Osteoblast (primary cell): ENCODE data around the gene GRIK4. TPM values are rescaled to one million over a fixed set of nuclear protein-coding genes. Genes with fewer than 3 reads are reported as not detected.

Source experiments
- DNase-seq: peaks from one replicate; pipeline ENCODE4 v3.0.0; 2011; ENCODE audit warnings: low spot score, mixed read lengths; ENCODE audit not compliant: insufficient read length; ENCODE audit errors: missing footprints
- H2AFZ ChIP-seq: 2 replicates; pipeline ENCODE4 v1.6.0; 2011; ENCODE audit warnings: mild to moderate bottlenecking, low read length
- H3K27ac ChIP-seq: 2 replicates; pipeline ENCODE4 v1.5.1; 2011; ENCODE audit warnings: mild to moderate bottlenecking, low read depth, low read length, moderate library complexity
- H3K27me3 ChIP-seq: 2 replicates; pipeline ENCODE4 v1.6.0; 2012; ENCODE audit warnings: mild to moderate bottlenecking, control low read depth, inconsistent platforms, low read length, moderate library complexity; ENCODE audit not compliant: insufficient read depth
- H3K36me3 ChIP-seq: 2 replicates; pipeline ENCODE4 v1.5.1; 2011; ENCODE audit warnings: mild to moderate bottlenecking, low read length, control low read depth, moderate library complexity; ENCODE audit not compliant: insufficient read depth
- H3K4me1 ChIP-seq: 2 replicates; pipeline ENCODE4 v1.5.1; 2011; ENCODE audit warnings: mild to moderate bottlenecking, low read length, control low read depth, moderate library complexity; ENCODE audit not compliant: insufficient read depth
- H3K4me2 ChIP-seq: 2 replicates; pipeline ENCODE4 v1.6.0; 2011; ENCODE audit warnings: mild to moderate bottlenecking, low read length; ENCODE audit not compliant: insufficient read depth
- H3K4me3 ChIP-seq: fragments of 200-600 bp; sonication (generic); 3 replicates; pipeline ENCODE4 v1.5.1; 2012; ENCODE audit warnings: mild to moderate bottlenecking, low read length, inconsistent platforms; ENCODE audit not compliant: insufficient read depth
- H3K79me2 ChIP-seq: 2 replicates; pipeline ENCODE4 v1.6.0; 2012; ENCODE audit warnings: mild to moderate bottlenecking, low read length, control low read depth, inconsistent platforms; ENCODE audit not compliant: insufficient read depth
- H3K9me3 ChIP-seq: 2 replicates; pipeline ENCODE4 v1.5.1; 2011; ENCODE audit warnings: low read depth, low read length, control low read depth
- H4K20me1 ChIP-seq: 2 replicates; pipeline ENCODE4 v1.6.0; 2012; ENCODE audit warnings: mild to moderate bottlenecking, low read length, control low read depth; ENCODE audit not compliant: insufficient read depth
- CTCF ChIP-seq: IDR thresholded peaks from 2 replicates; pipeline ENCODE4 v1.5.1; 2011; ENCODE audit warnings: mild to moderate bottlenecking, low read depth, low read length, moderate library complexity; ENCODE audit errors: extremely low read depth
- total RNA-seq: library from RNA; depleted of rRNA; stranded (reverse); fragments of >200 nt; gene quantifications from 2 replicates; pipeline ENCODE4 v1.2.3, GENCODE V29; 2012

GRIK4 gene
- total RNA-seq, 1 donor = under 0.01 TPM

- Histone ChIP-seq H3K4me2 (no peak overlapping the region), H3K9me3 (no peaks in the 10 kb centered on the region), H3K27me3 (no peaks in the 10 kb centered on the region), H3K27ac (no peak overlapping the region), H2AFZ (no peak overlapping the region), H4K20me1 (no peaks in the 10 kb centered on the region), H3K4me3 (no peak overlapping the region), H3K4me1 (no peaks in the 10 kb centered on the region), H3K79me2 (no peaks in the 10 kb centered on the region), H3K36me3 (no peaks in the 10 kb centered on the region)
- no peak for TF ChIP-seq CTCF
- DNase-seq = no peak
Observed at GRCh38 chr11:120867988-120868387, 356.4 kb downstream of the GRIK4 start.

- no peak overlapping the region for H3K4me2 ChIP-seq
- H3K27me3 ChIP-seq = no peaks in the 10 kb centered on the region
- no peaks in the 10 kb centered on the region for H3K4me1 ChIP-seq
- no peaks in the 10 kb centered on the region for H4K20me1 ChIP-seq
- no peak for TF ChIP-seq CTCF
- no peak overlapping the region for H3K27ac ChIP-seq
- H3K36me3 ChIP-seq = no peaks in the 10 kb centered on the region
- H2AFZ ChIP-seq = no peak overlapping the region
- H3K4me3 ChIP-seq = no peak overlapping the region
- no peak for DNase-seq
- H3K79me2 ChIP-seq = no peaks in the 10 kb centered on the region
- no peaks in the 10 kb centered on the region for H3K9me3 ChIP-seq
Observed at GRCh38 chr11:120869097-120869496, 357.5 kb downstream of the GRIK4 start.

- no peaks in the 10 kb centered on the region for H3K36me3 ChIP-seq
- H3K4me1 ChIP-seq = no peaks in the 10 kb centered on the region
- H3K27ac ChIP-seq = no peak overlapping the region
- H4K20me1 ChIP-seq = no peaks in the 10 kb centered on the region
- no peak for TF ChIP-seq CTCF
- H3K27me3 ChIP-seq = no peaks in the 10 kb centered on the region
- no peaks in the 10 kb centered on the region for H3K9me3 ChIP-seq
- DNase-seq = no peak
- H2AFZ ChIP-seq = no peak overlapping the region
- H3K79me2 ChIP-seq = no peaks in the 10 kb centered on the region
- no peak overlapping the region for H3K4me3 ChIP-seq
- H3K4me2 ChIP-seq = no peak overlapping the region
Observed at GRCh38 chr11:120869516-120870011, 358.0 kb downstream of the GRIK4 start.

- Histone ChIP-seq H3K27me3 (no peaks in the 10 kb centered on the region), H3K79me2 (no peaks in the 10 kb centered on the region), H3K27ac (no peak overlapping the region), H2AFZ (no peak overlapping the region), H3K4me2 (no peak overlapping the region), H3K4me3 (no peak overlapping the region), H4K20me1 (no peaks in the 10 kb centered on the region), H3K4me1 (no peaks in the 10 kb centered on the region), H3K9me3 (no peaks in the 10 kb centered on the region), H3K36me3 (no peaks in the 10 kb centered on the region)
- no peak for TF ChIP-seq CTCF
- no peak for DNase-seq
Observed at GRCh38 chr11:120871194-120871593, 359.6 kb downstream of the GRIK4 start.
